CD4-positive, alpha-beta T cell treated with Interleukin-10 for 1 hour (primary cell): ENCODE measurements around the gene TRPM2.
"Not testable (repeated sequence)": the region's sequence is repeated elsewhere in the genome, so short reads cannot be mapped to it uniquely, and the experiment has no call there.

Experiments
- DNase-seq: peaks from one replicate; pipeline ENCODE4 v3.0.0-alpha.2; 2020

Gene TRPM2

DNA sequence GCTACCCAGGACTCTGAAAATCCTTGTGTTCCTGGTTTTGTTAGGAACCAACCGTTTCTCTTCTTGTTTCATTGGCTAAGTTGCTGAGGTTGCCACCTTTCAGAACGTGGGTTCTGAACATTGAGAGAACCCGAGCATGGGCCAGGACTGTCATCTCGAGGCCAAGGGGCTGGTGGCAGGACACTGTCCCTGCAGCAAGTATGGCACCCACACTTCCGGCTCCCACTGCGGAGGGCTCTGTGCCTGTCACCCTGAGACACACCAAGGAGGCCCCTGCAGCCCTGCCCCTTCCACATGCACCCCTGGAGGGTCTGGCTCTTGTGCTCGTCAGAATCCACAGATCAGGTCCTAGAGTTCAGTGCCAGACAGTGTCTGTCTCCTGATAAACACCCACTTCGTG is 62.8 kb downstream of the TRPM2 start:
- no peak for DNase-seq

DNA sequence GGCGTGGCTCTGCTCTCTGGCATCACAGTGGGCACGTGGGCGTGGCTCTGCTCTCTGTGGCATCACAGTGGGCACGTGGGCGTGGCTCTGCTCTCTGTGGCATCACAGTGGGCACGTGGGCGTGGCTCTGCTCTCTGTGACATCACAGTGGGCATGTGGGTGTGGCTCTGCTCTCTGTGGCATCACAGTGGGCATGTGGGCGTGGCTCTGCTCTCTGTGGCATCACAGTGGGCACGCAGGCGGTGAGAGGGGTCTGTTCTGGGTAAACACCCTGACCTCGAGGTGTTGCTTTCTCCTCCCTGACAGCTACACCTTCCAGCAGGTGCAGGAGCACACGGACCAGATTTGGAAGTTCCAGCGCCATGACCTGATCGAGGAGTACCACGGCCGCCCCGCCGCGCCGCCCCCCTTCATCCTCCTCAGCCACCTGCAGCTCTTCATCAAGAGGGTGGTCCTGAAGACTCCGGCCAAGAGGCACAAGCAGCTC is 64.2 kb downstream of the TRPM2 start:
- not testable (repeated sequence) for DNase-seq

DNA sequence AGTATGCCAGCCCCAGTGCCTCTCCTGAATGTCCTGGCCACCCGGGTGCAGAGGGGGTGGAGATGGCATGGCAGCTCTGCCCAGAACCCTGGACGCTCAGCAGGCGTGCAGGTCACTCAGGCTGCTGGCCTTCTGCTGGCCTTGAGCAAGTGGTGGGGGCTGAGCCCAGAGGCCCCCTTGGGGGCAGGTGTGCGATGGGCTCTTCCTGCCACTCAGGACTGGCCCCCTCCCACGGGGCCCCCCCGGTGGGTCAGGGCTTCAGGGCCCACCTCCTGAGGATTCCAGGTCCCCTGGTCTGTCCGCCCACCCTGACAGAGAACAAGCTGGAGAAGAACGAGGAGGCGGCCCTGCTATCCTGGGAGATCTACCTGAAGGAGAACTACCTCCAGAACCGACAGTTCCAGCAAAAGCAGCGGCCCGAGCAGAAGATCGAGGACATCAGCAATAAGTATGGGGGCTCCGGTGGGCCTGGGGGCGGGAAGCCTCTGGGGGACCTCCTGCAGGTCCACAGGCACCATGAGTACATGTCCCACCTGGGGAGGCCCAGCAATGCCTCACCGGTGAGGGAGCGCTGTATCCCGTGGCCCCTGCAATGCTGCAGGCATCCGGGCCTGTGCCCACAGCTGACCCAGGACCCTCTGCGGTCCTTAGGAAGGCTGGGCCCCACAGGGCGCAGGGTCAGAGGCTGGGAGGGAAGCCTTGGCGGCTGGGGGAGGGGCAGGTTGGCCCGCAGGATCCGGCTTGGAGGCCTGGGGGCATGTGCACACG is 64.9 kb downstream of the TRPM2 start:
- DNase-seq = no peak

DNA sequence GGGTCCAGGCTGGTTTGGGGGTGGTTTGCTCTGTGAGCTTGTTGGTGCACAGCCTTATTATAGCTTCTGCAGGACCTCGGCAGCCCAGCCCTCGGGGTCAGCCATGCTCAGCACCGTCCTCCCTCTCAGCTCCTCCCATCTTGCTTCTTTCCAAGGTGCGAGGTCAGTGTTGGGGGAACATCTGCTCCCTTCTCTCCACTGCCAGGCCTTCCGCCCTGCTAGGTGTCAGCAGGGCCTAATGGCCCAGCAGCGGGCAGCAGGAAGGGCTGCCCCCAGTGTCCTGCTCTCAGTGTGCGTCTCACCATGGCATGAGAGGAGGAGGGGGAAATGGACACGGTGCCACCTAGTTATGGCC is 65.4 kb downstream of the TRPM2 start:
- DNase-seq = no peak

DNA sequence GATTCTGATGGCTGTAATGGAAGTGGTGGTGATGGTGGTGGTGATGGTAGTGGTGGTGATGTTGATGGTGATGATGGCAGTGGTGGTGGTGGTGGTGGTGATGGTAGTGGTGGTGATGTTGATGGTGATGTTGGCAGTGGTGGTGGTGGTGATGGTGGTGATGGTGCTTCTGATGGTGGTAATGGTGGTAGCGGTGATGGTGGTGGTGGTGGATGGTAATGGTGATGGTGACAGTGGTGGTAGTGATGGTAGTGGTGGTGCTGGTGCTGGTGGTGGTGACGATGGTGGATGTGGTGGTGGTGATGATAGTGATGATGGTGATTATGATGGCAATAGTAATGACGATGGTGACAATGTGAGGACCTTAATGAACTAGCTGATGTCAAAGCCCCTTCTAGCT is 66.3 kb downstream of the TRPM2 start:
- no peak for DNase-seq

DNA sequence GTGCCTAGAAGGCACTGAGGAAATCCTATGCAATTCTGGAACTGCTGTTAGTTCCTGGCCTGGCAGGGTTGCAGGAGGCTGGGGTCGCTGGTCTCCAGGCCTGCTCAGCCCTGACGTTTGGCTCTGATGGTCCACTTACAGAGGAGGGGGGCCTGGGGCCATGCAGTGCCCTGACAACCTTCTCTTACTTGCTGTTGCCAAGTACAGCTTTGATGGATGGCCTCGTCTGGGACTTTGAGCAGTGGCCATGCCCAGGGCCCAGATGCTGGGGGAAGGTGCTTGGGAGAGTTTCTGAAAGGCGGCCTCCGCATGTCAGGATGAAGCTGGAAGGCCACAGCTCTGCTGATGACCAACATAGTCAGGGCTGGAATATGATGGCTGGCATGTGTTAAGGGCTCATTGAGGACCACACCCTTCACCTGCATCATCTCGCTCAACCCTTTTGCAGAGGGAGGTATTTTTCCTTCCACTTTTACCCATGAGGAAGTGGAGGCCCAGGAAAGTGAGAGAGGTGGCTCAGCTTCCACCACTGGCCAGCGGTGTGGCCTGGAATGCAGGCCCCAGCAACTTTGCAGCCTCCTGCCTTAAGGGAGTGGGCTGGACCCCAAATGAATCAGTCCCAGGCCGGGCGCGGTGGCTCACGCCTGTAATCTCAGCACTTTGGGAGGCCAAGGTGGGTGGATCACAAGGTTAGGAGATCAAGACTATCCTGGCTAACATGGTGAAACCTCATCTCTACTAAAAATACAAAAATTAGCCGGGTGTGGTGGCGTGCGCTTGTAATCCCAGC is 67.2 kb downstream of the TRPM2 start:
- no peak for DNase-seq

DNA sequence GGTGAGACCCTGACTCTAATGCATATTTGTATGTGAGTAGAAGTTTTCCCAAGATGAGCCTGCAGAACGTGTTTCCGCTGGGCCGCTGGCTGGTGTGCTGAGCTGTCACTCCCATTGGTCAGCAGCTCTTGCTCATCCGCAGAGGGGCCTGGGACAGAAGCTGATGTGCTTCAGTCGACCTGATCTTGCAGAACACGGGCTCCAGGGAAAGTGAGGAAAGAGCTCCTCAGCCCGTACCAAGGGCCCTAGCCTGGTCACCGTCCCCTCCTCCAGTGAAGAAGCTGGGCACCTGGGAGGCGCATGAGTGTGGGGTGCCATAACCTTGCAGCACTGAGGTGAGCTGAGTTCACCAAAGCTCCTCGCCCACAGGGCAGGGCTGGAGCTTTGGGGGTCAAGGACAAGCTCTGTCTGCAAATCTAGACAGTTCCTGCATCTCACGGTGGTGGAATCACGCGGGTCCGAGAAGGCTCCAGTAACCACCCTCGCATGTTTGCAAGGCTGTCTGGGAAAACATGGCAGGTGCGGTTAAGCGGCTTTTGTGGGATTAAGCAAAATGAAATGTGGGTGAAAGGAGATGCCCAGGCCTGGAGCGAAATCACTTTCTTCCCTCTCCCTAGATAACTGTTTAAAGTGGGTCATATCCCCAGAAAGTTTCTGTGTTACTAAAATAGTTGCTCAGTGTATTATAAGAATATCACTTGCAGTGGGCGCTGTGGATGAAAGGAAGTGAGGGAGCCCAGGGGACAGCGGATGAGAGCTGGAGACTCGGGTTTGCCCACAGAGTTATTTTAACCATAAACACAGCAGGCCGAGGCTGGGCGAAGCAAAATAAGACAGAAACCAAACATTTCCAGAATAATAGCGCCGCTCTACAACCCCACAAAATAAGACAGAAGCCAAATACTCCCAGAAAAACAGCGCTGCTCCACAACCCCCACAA is 68.8 kb downstream of the TRPM2 start:
- no peak for DNase-seq

DNA sequence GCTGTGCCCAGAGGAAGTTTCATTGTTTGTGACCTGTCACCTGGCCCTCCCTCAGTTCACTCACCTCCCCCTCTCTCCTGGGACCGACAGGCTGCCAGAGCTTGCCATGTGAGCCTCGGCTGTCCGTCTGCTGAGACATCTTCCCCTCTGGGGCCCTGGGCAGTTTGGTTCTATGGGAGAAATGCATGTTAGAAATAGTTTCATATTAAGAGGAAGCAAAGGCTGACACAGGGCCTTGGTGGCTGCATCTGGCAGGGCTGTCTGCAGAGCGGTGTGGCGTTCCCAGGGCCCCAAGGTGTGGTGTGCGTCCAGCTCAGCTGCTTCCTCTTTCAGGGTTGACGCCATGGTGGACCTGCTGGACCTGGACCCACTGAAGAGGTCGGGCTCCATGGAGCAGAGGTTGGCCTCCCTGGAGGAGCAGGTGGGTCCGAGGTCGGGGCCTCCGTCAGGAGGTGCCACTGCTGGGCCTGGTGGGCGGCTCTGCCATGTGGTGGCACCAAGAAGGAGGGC is 69.9 kb downstream of the TRPM2 start:
- DNase-seq = no peak

DNA sequence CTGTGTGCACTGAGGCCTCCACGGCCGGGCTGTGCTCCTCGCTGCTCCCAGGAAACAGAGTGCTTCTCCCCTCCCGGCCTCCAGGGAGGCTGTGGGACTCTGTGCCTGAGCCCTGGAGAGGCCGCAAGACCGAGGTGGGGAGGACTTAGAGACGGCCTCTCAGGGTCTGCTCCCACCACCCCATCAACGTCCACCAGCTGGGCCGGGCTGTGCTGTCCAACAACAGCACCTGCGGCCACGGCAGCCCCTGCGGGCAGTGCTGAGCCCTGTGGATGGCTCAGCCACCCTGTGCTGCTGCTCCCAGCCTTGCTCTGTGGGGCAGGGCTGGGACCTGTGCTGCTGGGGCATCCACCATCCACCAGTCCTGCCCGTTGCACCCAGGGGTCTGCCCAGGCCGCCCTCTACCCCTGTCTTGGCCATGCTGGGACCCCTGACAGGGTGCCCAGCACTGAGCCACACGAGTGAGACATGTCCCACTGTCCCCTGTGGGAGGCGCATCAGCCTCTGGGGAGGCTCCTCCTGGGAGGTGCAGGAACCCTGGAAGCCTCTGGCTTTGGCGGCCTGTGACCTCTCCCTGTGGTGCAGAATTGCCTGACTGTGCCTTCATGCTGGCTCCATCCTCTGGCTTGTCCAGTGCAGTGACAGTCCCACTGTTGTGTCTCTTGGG is 70.7 kb downstream of the TRPM2 start:
- no peak for DNase-seq

DNA sequence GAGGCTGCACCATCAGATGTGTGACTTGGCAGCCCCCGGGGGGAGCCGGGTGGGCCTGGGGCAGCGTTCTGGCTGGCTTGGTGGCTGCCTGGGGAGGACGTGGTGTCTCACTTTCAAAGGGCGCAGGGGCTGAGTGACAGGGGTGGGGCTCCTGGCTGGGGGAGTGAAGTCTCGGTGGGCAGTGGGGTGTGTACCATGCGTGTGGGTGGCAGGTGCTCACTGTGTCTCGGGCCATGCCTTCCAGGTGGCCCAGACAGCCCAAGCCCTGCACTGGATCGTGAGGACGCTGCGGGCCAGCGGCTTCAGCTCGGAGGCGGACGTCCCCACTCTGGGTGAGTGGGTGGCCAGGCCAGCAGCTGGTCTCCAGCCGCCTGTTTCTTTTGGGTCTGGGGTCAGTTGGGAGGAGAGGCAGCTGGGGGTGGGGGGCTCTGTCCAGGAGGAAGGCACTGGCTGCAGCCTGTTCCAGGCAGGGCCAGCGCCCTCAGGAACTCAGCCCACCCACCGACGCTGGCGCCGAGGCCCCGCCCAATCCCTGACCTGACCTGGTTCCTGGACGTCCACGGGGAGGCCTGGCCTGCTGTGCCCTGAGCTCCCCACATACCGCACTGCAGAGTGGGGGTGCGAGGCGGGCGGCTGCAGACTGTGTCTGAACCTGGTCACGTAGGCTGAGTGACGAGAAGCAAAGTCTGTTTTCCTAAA is 71.3 kb downstream of the TRPM2 start:
- no peak for DNase-seq

DNA sequence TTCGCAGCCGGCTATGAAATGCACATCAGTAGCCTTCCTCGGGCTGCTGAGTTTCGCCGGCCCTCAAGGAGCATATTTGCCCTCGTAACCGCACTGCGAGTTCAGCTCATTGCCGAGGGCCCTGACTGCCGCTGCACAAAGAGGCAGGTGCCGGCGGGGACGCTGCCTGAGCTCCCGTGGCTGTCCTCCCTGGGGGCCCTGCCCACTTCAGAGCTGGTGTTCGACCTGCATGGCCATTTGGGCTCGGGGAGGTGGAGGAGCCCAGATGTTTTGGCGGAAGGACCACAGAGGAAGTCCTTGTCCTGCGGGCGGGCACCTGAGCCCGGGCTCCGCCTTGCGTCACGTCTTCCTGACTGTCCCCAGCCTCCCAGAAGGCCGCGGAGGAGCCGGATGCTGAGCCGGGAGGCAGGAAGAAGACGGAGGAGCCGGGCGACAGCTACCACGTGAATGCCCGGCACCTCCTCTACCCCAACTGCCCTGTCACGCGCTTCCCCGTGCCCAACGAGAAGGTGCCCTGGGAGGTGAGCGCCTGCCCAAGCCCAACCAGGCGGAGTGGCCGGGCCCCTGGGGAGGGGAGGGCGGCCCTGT is 72.0 kb downstream of the TRPM2 start:
- DNase-seq = peak; percentile 2

DNA sequence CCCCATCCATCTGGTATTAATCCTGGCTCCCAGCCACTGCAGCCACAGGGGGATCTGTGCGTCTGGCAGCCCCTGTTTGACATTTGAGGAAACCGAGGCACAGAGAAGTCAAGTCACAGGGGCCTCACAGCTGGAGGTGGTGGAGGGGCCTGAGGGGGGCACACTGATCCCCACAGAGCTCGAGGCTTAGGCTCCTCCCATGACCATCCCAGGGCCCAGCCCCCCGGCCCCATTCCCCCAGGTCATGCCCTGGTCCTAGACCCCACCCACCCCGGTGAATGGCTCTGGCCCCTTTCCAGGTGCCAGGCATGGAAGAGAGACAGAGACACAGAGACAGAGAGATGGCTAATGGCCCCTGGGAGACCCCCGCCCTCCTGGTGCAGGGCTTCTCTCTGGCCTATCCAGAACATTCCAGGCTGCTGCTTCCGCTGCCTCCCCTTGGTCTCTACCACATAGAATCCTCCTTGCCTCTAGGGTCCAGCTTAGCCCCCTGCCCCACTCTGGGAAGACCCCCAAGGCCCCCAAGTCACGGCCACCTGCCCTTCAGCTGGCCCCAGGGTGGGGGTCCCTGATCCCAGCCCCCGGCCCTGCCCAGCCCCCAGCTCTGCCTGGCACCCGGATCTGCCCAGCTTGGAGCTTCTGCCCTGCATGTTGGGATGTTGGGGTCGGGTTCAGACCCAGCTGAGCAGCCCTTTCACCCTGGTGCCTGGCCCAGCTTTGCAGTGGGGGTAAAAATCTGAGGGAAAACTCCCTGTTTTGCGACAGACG is 72.7 kb downstream of the TRPM2 start:
- no peak for DNase-seq

DNA sequence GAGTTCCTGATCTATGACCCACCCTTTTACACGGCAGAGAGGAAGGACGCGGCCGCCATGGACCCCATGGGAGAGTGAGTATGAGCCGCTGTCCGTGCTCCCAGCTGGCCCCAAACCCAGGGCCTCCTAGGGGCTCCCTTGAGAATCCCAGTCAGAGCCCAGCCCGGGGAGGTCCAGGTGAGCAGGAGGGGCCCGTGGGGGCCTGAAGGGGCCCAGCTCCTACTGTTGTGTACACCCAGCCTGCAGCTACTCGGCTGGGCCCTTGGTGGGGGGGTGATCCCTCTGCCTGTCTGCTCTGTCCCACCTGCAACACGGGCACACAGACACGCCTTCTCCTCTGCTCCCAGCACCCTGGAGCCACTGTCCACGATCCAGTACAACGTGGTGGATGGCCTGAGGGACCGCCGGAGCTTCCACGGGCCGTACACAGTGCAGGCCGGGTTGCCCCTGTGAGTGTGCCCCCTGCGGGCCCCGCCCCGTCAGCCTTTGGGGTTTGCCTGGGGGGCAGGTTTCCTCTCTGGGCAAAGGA is 73.3 kb downstream of the TRPM2 start:
- DNase-seq = no peak

DNA sequence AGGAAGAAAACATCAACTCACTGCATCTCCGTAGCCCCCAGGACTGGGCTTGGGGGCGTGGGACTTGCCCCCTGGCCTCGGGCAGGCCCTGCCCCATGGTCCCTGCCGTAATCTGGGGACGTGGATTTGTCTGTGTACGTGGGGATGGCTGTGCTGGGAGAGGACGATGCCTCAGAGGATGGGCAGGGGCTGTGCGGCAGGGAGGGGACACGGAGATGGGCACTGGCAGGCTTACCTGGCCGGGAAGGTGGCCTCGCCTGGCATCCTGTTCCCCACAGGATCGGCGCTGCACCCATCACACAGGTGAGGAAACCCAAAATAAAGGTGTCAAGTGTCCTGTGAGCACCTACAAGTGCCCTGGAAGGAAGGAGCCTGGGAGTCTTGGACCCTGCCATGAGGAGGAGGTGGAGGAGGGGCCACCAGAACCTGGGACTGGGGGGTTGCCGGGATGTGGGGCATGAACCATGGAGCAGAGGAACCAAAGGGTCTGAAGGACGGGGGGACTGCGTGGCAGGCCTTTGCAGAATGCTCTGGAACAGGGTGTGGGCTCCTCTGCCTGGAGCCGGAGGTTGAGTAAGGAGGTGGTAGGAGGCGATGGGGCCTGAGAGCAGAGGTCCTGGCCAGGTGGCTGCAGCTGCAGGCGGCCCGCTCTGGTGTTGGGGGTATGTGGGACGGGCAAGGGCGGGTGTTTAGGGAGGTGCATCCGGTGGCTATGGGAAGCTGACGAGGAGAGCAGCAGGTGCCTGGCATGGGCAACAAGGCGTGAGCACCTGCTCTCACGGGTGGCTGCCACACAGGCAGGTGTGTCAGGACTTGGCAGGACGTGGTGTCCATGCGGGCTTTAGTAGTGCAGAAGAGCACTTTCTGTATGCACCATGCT is 74.1 kb downstream of the TRPM2 start:
- no peak for DNase-seq

DNA sequence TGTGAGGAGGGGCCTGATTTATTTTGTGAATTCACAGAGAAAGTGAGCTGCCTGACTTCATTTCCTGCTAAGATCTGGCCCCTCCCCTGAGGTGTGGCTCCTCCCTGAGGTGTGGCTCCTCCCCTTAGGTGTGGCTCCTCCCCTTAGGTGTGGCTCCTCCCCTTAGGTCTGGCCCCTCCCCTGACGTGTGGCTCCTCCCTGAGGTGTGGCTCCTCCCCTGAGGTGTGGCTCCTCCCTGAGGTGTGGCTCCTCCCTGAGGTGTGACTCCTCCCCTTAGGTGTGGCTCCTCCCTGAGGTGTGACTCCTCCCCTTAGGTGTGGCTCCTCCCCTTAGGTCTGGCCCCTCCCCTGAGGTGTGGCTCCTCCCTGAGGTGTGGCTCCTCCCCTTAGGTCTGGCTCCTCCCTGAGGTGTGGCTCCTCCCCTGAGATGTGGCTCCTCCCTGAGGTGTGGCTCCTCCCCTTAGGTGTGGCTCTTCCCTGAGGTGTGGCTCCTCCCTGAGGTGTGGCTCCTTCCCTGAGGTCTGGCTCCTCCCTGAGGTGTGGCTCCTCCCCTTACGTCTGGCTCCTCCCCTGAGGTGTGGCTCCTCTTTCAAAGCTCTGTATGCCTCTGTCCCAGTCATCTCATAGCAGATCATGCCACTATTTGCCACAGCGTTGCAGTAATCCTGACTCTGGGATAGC is 75.0 kb downstream of the TRPM2 start:
- peak; percentile 47 for DNase-seq

DNA sequence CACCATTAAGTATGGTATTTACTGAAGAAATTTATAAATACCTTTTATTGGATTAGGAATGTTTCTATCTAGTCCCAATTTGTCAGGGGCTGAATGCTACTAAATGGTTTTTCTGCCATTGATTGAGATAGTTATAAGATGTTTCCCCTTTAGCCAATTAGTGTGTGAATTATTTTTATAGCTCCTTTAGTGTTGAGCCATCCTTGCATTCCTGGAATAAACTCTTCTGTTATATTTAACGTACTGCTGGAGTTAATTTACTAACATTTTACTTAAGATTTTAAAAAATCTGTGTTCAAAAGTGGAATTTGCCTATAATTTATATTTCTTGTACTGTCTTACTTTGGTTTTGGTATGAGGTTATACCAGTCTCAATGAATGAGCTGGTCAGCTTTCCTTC is 76.5 kb downstream of the TRPM2 start:
- no peak for DNase-seq

DNA sequence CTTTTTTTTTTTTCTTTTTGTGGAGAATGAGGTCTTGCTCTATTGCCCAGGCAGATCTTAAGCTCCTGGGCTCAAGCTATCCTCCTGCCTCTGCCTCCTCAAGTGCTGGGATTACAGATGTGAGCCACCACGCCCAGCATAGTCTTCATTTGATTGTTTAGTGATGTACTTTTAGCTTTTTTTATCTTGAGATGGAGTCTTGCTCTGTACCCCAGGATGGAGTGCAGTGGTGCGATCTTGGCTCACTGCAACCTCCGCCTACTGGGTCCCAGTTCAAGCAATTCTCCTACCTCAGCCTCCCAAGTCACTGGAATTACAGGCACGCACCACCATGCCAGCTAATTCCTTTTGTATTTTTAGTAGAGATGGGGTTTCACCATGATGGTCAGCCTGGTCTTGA is 77.9 kb downstream of the TRPM2 start:
- no peak for DNase-seq
